BLaER1 treated with 17β-estradiol and CSF1 and Interleukin-3, amounts not matched to agents 10 nM and 100 nM (cell line): ENCODE data around the gene COL7A1.

Source experiments
- H3K27ac ChIP-seq, 11 experiments: shearing (Covaris generic); formaldehyde crosslinking; 2 replicates each; pipeline ENCODE4 v1.8.1; 2022
- H3K27me3 ChIP-seq, 11 experiments: shearing (Covaris generic); formaldehyde crosslinking; 2 replicates each; pipeline ENCODE4 v1.8.1; 2022
- H3K36me3 ChIP-seq, 11 experiments: shearing (Covaris generic); formaldehyde crosslinking; 2 replicates each; pipeline ENCODE4 v1.8.1; 2022
- H3K4me1 ChIP-seq, 10 experiments: shearing (Covaris generic); formaldehyde crosslinking; 2 replicates each; pipeline ENCODE4 v1.8.1; 2022
- H3K4me2 ChIP-seq, 11 experiments: shearing (Covaris generic); formaldehyde crosslinking; 2 replicates each; pipeline ENCODE4 v1.8.1; 2022
- H3K4me3 ChIP-seq, 10 experiments: shearing (Covaris generic); formaldehyde crosslinking; 2 replicates each; pipeline ENCODE4 v1.8.1; 2022
- H3K9ac ChIP-seq, 11 experiments: shearing (Covaris generic); formaldehyde crosslinking; 2 replicates each; pipeline ENCODE4 v1.8.1; 2022
- H3K9me3 ChIP-seq, 11 experiments: shearing (Covaris generic); formaldehyde crosslinking; replicated peaks in 1 of 11; 2 replicates each; pipeline ENCODE4 v1.8.1; 2022
- H4K20me1 ChIP-seq, 11 experiments: shearing (Covaris generic); formaldehyde crosslinking; 2 replicates each; pipeline ENCODE4 v1.8.1; 2022
- Cebpa-rat ChIP-seq, 11 experiments: shearing (Covaris generic); IDR thresholded peaks; 2 replicates each; pipeline ENCODE4 v1.8.1; 2022

Gene COL7A1

GRCh38 chr3:48572517-48572916, 22.6 kb downstream of the COL7A1 start:
- Histone ChIP-seq H4K20me1 (no peaks in the 10 kb centered on the region), H3K9me3 (no peaks in the 10 kb centered on the region), H3K36me3 (no peaks in the 10 kb centered on the region), H3K4me2 (peak overlapping the region in 1 of 11 experiments; percentile 16; a peak in 1 of 22 replicates), H3K27me3 (no peaks in the 10 kb centered on the region), H3K4me3 (no peak overlapping the region), H3K4me1 (peaks cover 0 to 28% (median 5%) of the 10 kb centered on the region in 10 experiments; a peak in 7 of 20 replicates), H3K27ac (no peak overlapping the region), H3K9ac (no peak overlapping the region)
- TF ChIP-seq Cebpa-rat (IDR thresholded peaks at IDR 0.05): no peak

GRCh38 chr3:48571938-48572337, 23.2 kb downstream of the COL7A1 start:
- TF ChIP-seq Cebpa-rat (IDR thresholded peaks at IDR 0.05): no peak
- Histone ChIP-seq H3K9me3 (no peaks in the 10 kb centered on the region), H3K4me1 (peaks cover 3 to 34% (median 8%) of the 10 kb centered on the region in 10 experiments; a peak in 19 of 20 replicates), H4K20me1 (no peaks in the 10 kb centered on the region), H3K27me3 (no peaks in the 10 kb centered on the region), H3K4me2 (peak overlapping the region in 1 of 11 experiments; percentile 16; a peak in 1 of 22 replicates), H3K4me3 (no peak overlapping the region), H3K36me3 (no peaks in the 10 kb centered on the region), H3K9ac (no peak overlapping the region), H3K27ac (no peak overlapping the region)

DNA sequence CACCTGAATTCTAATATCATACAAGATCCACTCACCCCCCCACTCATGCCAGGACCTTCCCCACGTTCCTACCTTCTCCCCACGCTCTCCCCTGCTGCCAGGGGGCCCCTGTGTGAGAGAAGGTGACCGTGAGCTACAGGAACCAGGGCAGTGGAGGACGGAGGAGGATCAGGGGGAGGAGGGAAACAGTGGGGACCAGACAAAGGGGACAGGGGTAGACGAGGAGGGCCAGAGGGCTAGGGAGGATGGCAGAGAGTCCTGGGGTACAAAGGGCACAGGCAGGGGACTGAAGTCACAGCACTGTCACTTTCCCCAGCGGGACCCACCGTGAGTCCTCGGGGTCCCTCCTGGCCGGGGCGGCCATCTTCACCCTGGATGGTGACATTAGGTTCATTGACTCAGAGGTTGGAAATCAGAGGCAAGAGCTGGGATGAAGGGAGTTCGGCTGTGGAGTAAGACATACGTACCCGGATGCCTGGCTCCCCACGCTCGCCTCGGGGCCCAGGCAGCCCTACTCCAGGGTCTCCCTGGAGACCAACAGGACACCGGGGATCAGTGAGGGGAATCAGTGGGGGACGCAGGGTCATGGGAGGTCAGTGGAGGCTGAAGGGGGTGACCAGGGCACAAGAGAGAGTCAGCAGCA, 25.2 kb downstream of the COL7A1 start:
- TF ChIP-seq Cebpa-rat (IDR thresholded peaks at IDR 0.05): no peak
- H3K9ac ChIP-seq: no peak overlapping the region
- H3K4me1 ChIP-seq: peaks cover 23 to 54% (median 28%) of the 10 kb centered on the region in 10 experiments
- H4K20me1 ChIP-seq: no peaks in the 10 kb centered on the region
- no peak overlapping the region for H3K4me2 ChIP-seq
- no peak overlapping the region for H3K4me3 ChIP-seq
- no peaks in the 10 kb centered on the region for H3K27me3 ChIP-seq
- no peak overlapping the region for H3K27ac ChIP-seq
- no peaks in the 10 kb centered on the region for H3K36me3 ChIP-seq
- no peaks in the 10 kb centered on the region for H3K9me3 ChIP-seq

DNA sequence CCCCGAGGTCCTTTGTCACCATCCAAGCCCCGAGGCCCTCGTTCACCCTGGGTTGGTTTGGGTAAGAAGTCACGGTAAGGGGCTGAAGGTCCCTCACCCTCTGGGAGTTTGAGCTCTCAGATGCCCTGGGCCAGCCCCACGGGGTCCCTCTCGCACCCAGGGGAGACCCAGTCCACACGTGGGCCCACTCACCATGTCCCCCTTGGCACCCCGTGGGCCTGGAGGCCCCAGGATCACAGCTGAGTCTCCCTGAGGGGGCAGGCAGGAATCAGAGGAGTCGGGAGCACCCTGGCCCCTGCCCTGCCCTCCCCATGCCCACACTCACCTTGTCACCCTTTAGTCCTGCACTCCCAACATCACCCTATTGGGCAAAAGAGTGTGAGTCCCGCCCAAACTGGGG, 25.7 kb downstream of the COL7A1 start:
- H3K9me3 ChIP-seq: no peaks in the 10 kb centered on the region
- no peak overlapping the region for H3K4me3 ChIP-seq
- H3K9ac ChIP-seq: no peak overlapping the region
- no peaks in the 10 kb centered on the region for H4K20me1 ChIP-seq
- no peaks in the 10 kb centered on the region for H3K36me3 ChIP-seq
- TF ChIP-seq Cebpa-rat (IDR thresholded peaks at IDR 0.05): no peak
- peaks cover 28 to 59% (median 34%) of the 10 kb centered on the region in 10 experiments for H3K4me1 ChIP-seq
- no peaks in the 10 kb centered on the region for H3K27me3 ChIP-seq
- 0 out of 22 replicates have a peak overlapping the region, but pooled peaks of 1 of the 11 experiments have one; percentile 2 for H3K4me2 ChIP-seq
- peak overlapping the region in 1 of 11 experiments; percentile 2; a peak in 2 of 22 replicates for H3K27ac ChIP-seq

DNA sequence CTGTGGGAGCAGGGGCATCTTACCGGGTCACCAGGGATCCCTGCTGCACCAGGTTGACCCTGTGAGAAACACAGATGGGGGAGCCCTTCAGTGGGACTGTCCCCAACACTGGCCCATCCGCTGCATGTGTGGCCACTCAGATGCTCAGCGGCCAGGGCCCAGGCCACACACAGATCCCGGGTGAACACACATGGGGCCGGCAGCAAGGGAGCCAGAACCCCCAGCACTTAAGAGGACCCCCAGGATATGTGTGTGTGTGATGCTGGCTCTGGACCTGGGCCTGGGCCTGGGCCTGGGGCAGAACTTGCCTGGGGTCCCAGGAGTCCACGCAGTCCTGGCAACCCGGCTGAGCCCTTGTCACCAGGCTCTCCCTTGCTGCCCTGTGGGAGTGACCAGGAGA, 26.7 kb downstream of the COL7A1 start:
- no peaks in the 10 kb centered on the region for H3K36me3 ChIP-seq
- no peak overlapping the region; a peak in 1 of 22 replicates for H3K27ac ChIP-seq
- H3K9me3 ChIP-seq: no peaks in the 10 kb centered on the region
- no peak for TF ChIP-seq Cebpa-rat (IDR thresholded peaks at IDR 0.05)
- H3K4me2 ChIP-seq: no peak overlapping the region
- H3K9ac ChIP-seq: no peak overlapping the region
- no peaks in the 10 kb centered on the region for H4K20me1 ChIP-seq
- peaks cover 38 to 69% (median 43%) of the 10 kb centered on the region in 10 experiments for H3K4me1 ChIP-seq
- H3K27me3 ChIP-seq: no peaks in the 10 kb centered on the region
- no peak overlapping the region for H3K4me3 ChIP-seq

DNA sequence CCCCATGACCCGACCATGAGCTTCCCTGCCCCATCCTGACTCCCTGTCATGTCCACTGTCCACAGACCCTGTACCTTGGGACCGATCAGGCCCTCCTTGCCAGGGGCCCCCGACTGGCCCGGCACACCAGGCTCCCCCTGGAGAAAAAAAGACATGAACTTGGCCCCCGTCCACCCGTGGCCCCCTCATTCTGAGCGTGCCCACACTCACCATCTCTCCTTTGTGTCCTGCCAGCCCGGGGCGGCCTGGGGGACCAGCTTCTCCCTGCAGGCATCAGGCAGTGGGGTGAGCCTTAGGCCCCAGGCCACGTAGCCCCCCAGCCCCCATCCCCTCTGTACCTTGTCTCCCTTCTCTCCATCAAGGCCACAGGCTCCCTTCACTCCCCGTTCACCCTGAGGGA, 27.6 kb downstream of the COL7A1 start:
- no peaks in the 10 kb centered on the region for H4K20me1 ChIP-seq
- no peak overlapping the region for H3K4me3 ChIP-seq
- no peaks in the 10 kb centered on the region for H3K36me3 ChIP-seq
- peaks cover 47 to 74% (median 53%) of the 10 kb centered on the region in 10 experiments for H3K4me1 ChIP-seq
- no peaks in the 10 kb centered on the region for H3K9me3 ChIP-seq
- peak overlapping the region in 2 of 11 experiments; percentile 13 to 89; a peak in 1 of 22 replicates for H3K27ac ChIP-seq
- no peaks in the 10 kb centered on the region for H3K27me3 ChIP-seq
- no peak for TF ChIP-seq Cebpa-rat (IDR thresholded peaks at IDR 0.05)
- peak overlapping the region in 6 of 11 experiments; percentile 87 to 98 (median 94); a peak in 8 of 22 replicates for H3K4me2 ChIP-seq
- H3K9ac ChIP-seq: no peak overlapping the region

GRCh38 chr3:48567090-48567489, 28.0 kb downstream of the COL7A1 start:
- Histone ChIP-seq H4K20me1 (no peaks in the 10 kb centered on the region), H3K4me3 (no peak overlapping the region), H3K36me3 (no peaks in the 10 kb centered on the region), H3K4me2 (peak overlapping the region; percentile 87 to 99 (median 97); a peak in 21 of 22 replicates), H3K9ac (peak overlapping the region in 2 of 11 experiments; percentile 15 to 79; a peak in 3 of 22 replicates), H3K27ac (peak overlapping the region in 7 of 11 experiments; percentile 44 to 94 (median 89); a peak in 9 of 22 replicates), H3K9me3 (no peaks in the 10 kb centered on the region), H3K4me1 (peaks cover 52 to 74% (median 57%) of the 10 kb centered on the region in 10 experiments), H3K27me3 (no peaks in the 10 kb centered on the region)
- no peak for TF ChIP-seq Cebpa-rat (IDR thresholded peaks at IDR 0.05)

GRCh38 chr3:48566401-48566760, 28.7 kb downstream of the COL7A1 start:
- Histone ChIP-seq H3K4me2 (peak overlapping the region; percentile 87 to 99 (median 97)), H3K4me1 (peaks cover 59 to 78% (median 64%) of the 10 kb centered on the region in 10 experiments), H3K9ac (peak overlapping the region in 9 of 11 experiments; percentile 15 to 79 (median 38); a peak in 10 of 22 replicates), H3K27ac (peak overlapping the region in 9 of 11 experiments; percentile 44 to 94 (median 89); a peak in 17 of 22 replicates), H3K27me3 (no peaks in the 10 kb centered on the region), H4K20me1 (no peaks in the 10 kb centered on the region), H3K9me3 (no peaks in the 10 kb centered on the region), H3K36me3 (no peaks in the 10 kb centered on the region), H3K4me3 (no peak overlapping the region)
- TF ChIP-seq Cebpa-rat (IDR thresholded peaks at IDR 0.05): no peak

DNA sequence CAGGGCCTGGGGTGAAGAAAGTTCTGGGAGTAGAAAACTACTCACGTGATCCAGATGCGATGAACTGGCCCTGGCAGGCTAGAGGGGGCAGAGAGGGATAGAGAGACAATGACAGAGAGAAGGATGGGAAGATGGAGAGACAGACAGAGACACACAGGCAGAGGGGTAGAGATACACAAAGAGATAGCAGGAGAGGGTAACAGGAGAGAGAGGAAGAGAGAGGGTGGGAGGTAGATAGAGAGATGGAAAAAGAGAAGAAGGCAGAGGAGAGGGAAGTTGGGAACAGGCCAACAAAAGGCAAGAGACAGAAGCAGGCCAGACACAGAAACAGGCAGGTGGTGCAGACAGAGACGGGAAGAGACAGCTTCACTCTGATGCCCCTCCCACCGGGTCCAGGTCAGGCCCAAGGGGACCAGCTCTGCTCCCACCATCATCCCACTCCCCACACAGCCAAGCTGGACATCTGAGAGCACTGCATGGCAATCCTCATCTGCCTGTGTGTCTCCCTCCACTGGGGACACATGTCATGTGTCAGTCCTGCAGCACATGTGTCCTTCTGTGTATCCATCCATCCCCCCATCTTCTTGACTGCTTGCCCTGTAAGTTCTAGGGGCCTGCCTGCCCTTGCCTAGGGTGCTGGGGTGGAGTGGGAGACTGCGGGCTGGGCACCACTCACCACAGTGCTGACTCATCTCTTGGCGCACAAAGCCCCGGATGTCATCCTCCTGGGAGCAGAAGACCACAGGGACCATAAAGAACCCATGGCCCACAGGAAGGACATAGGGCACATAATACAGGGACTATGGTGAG, 29.3 kb downstream of the COL7A1 start:
- H3K4me1 ChIP-seq: peaks cover 64 to 81% (median 68%) of the 10 kb centered on the region in 10 experiments
- no peaks in the 10 kb centered on the region for H3K27me3 ChIP-seq
- H3K9me3 ChIP-seq: no peaks in the 10 kb centered on the region
- peak overlapping the region; percentile 87 to 99 (median 97) for H3K4me2 ChIP-seq
- H3K36me3 ChIP-seq: no peaks in the 10 kb centered on the region
- H3K27ac ChIP-seq: peak overlapping the region in 10 of 11 experiments; percentile 8 to 94 (median 89); a peak in 18 of 22 replicates
- TF ChIP-seq Cebpa-rat (IDR thresholded peaks at IDR 0.05): no peak
- peak overlapping the region in 1 of 10 experiments; percentile 2; a peak in 4 of 20 replicates for H3K4me3 ChIP-seq
- peak overlapping the region in 10 of 11 experiments; percentile 12 to 80 (median 76); a peak in 18 of 22 replicates for H3K9ac ChIP-seq
- no peaks in the 10 kb centered on the region for H4K20me1 ChIP-seq
